Glomerular endothelial cell (primary cell): ENCODE measurements around the gene XAGE2. TPM values are rescaled to one million over a fixed set of nuclear protein-coding genes. Genes with fewer than 3 reads are reported as not detected.

ENCODE experiments used
- DNase-seq: peaks from one replicate; pipeline ENCODE4 v3.0.0-alpha.2; 2011; ENCODE audit warnings: low read depth, low spot score; ENCODE audit errors: extremely low read depth
- total RNA-seq: library from RNA; depleted of rRNA; stranded (reverse); fragments of >200 nt; gene quantifications from 2 replicates; pipeline ENCODE4 v1.2.3, GENCODE V29; 2015

The XAGE2 gene
- total RNA-seq, 1 donor from 2014 or later, result not detected

- DNase-seq, result no peak
These were observed 54.1 kb downstream of the XAGE2 start for GRCh38 chrX:52422884-52423283.

- DNase-seq, result no peak
These were observed 55.8 kb downstream of the XAGE2 start for GRCh38 chrX:52424656-52425055.

Other genes with a start within 250 kb of the XAGE2 start
- gene MAGED4, start 184.1 kb upstream of the XAGE2 start, total RNA-seq, result 4.6 and 52.6 TPM in 2 replicates
- gene XAGE1A, start 126.8 kb downstream of the XAGE2 start, total RNA-seq, result not detected in 2 replicates
- not detected in 2 replicates for gene XAGE1B, start 148.0 kb downstream of the XAGE2 start, total RNA-seq